CD4-positive, alpha-beta T cell (primary cell): ENCODE results near the gene RIN3. TPM values are rescaled to one million over a fixed set of nuclear protein-coding genes. Genes with fewer than 3 reads are reported as not detected.

Experiments
- ATAC-seq: fragments of 200-7000 bp; cut with Tn5 transposase; one replicate; pipeline ENCODE4 v1.10.0; 2022; ENCODE audit warnings: mild to moderate bottlenecking; ENCODE audit not compliant: poor library complexity
- CTCF ChIA-PET: fragments of 350-600 bp; sonication (Branson Sonifier 250); formaldehyde crosslinking; loops from one replicate; lab custom pipeline; 2021; ENCODE audit warnings: antibody characterized with exemption, inconsistent platforms; lab: Charles Lee
- POLR2A ChIA-PET: fragments of 350-600 bp; sonication (Branson Sonifier 250); formaldehyde crosslinking; loops from one replicate; lab custom pipeline; 2021; ENCODE audit warnings: antibody characterized with exemption, inconsistent platforms; lab: Charles Lee
- DNase-seq, 14 experiments: peaks; one replicate each; pipeline ENCODE4 v3.0.0-alpha.2; 2013 to 2020; ENCODE audit warnings: mixed read lengths in 2 of 14
- H3K27ac ChIP-seq, 2 donors: one replicate each; pipeline versions ENCODE4 v1.5.1 to v1.7.0; 2013; ENCODE audit warnings: low read length in 2 of 2, low read depth in 1 of 2, mild to moderate bottlenecking in 1 of 2
- H3K27me3 ChIP-seq, 2 experiments: 1 replicate in 1 of 2; 2 replicates in 1 of 2; pipeline versions ENCODE4 v1.6.1 to v1.7.0; 2013; ENCODE audit warnings: low read length in 2 of 2, control low read depth in 1 of 2, mild to moderate bottlenecking in 1 of 2, moderate library complexity in 1 of 2; ENCODE audit not compliant: insufficient read depth in 2 of 2, control insufficient read depth in 1 of 2
- H3K36me3 ChIP-seq: one replicate; pipeline ENCODE4 v1.6.1; 2013; ENCODE audit warnings: low read length, control low read depth; ENCODE audit not compliant: insufficient read depth
- H3K4me1 ChIP-seq: one replicate; pipeline ENCODE4 v1.6.1; 2013; ENCODE audit warnings: low read length, control low read depth; ENCODE audit not compliant: insufficient read depth
- H3K4me3 ChIP-seq: one replicate; pipeline ENCODE4 v1.5.1; 2013; ENCODE audit warnings: mild to moderate bottlenecking, low read length, moderate library complexity
- H3K9me3 ChIP-seq, 2 experiments: 1 replicate in 1 of 2; 2 replicates in 1 of 2; pipeline versions ENCODE4 v1.6.1 to v1.7.0; 2013; ENCODE audit warnings: low read length in 2 of 2, mild to moderate bottlenecking in 2 of 2, control low read depth in 1 of 2, moderate library complexity in 1 of 2; ENCODE audit not compliant: control insufficient read depth in 1 of 2, insufficient read depth in 1 of 2
- H3K27ac Mint-ChIP-seq: one replicate; pipeline ENCODE4 v1.8.0; 2020; ENCODE audit warnings: mixed read lengths
- H3K27me3 Mint-ChIP-seq: one replicate; pipeline ENCODE4 v1.8.0; 2021; ENCODE audit warnings: mixed read lengths
- H3K36me3 Mint-ChIP-seq: one replicate; pipeline ENCODE4 v1.8.0; 2021; ENCODE audit warnings: low read depth, mixed read lengths
- H3K4me1 Mint-ChIP-seq: one replicate; pipeline ENCODE4 v1.8.0; 2021; ENCODE audit warnings: low read depth, mixed read lengths
- H3K4me3 Mint-ChIP-seq: one replicate; pipeline ENCODE4 v1.8.0; 2020; ENCODE audit warnings: mild to moderate bottlenecking, mixed read lengths
- H3K9me3 Mint-ChIP-seq: one replicate; pipeline ENCODE4 v1.8.0; 2020; ENCODE audit warnings: mixed read lengths
- intact Hi-C, 2 experiments: fragments of 100-400 bp; cut with DNase I in 1 of 2; cut with micrococcal nuclease in 1 of 2; formaldehyde crosslinking; loops; one replicate each; pipeline versions ENCODE4 v1.15.1 to v1.9.0; 2023 to 2025; cut with DNase I, micrococcal nuclease
- total RNA-seq, 174 experiments: library from RNA in 2 of 174; stranded (reverse) in 2 of 174; gene quantifications; one replicate each; pipeline ENCODE4 v1.2.3 and lab custom pipeline; 2021 to 2026
- TF ChIP-seq, protein P1 (sequence below): fragments of 200-600 bp; IDR thresholded peaks from one replicate; pipeline ENCODE4 v1.8.0; 2022; ENCODE audit warnings: antibody characterized with exemption, mild to moderate bottlenecking

Gene RIN3
- total RNA-seq, 2 experiments from 2014 or later, result 67.9 to 72.2 TPM

GRCh38 chr14:92673601-92674150 is 160.1 kb downstream of the RIN3 start:
- TF ChIP-seq, protein P1, sequence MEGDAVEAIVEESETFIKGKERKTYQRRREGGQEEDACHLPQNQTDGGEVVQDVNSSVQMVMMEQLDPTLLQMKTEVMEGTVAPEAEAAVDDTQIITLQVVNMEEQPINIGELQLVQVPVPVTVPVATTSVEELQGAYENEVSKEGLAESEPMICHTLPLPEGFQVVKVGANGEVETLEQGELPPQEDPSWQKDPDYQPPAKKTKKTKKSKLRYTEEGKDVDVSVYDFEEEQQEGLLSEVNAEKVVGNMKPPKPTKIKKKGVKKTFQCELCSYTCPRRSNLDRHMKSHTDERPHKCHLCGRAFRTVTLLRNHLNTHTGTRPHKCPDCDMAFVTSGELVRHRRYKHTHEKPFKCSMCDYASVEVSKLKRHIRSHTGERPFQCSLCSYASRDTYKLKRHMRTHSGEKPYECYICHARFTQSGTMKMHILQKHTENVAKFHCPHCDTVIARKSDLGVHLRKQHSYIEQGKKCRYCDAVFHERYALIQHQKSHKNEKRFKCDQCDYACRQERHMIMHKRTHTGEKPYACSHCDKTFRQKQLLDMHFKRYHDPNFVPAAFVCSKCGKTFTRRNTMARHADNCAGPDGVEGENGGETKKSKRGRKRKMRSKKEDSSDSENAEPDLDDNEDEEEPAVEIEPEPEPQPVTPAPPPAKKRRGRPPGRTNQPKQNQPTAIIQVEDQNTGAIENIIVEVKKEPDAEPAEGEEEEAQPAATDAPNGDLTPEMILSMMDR, result no peak
- ChIA-PET CTCF (interaction anchor here (0.9 kb wide), 1 partner anchor 538 kb away, joined by 3 read pairs; no protein-coding TSS in a partner anchor), POLR2A (interaction anchor here (1.6 kb wide), 1 partner anchor 9 kb away, joined by 4 read pairs; no protein-coding TSS in a partner anchor)
- DNase-seq (no peak), ATAC-seq (no peak)
- H3K36me3 Mint-ChIP-seq, result peaks cover 95% of the 10 kb centered on the region
- peaks cover 69% of the 10 kb centered on the region for H3K4me1 Mint-ChIP-seq
- H3K4me3 Mint-ChIP-seq, result no peak overlapping the region
- Histone ChIP-seq H3K4me3 (no peak overlapping the region), H3K27ac (no peak overlapping the region), H3K9me3 (peaks cover 0 to under 1% of the 10 kb centered on the region in 2 experiments), H3K4me1 (peaks cover 53% of the 10 kb centered on the region), H3K36me3 (peaks cover 85% of the 10 kb centered on the region), H3K27me3 (no peaks in the 10 kb centered on the region)
- H3K9me3 Mint-ChIP-seq, result no peaks in the 10 kb centered on the region
- intact Hi-C loops, result no loop called here
- peak overlapping the region; percentile 39 for H3K27ac Mint-ChIP-seq
- no peaks in the 10 kb centered on the region for H3K27me3 Mint-ChIP-seq

- H3K4me3 ChIP-seq, result no peak overlapping the region
- intact Hi-C loops, result no loop called here
- no peak for DNase-seq
- Mint-ChIP-seq H3K4me3 (no peak overlapping the region), H3K4me1 (peaks cover 52% of the 10 kb centered on the region), H3K27ac (peak overlapping the region; percentile 73), H3K9me3 (no peaks in the 10 kb centered on the region), H3K36me3 (peaks cover 96% of the 10 kb centered on the region), H3K27me3 (no peaks in the 10 kb centered on the region)
- CTCF ChIA-PET, result interaction anchor here (0.6 kb wide), 2 partner anchors 40 to 133 kb away, joined by 3 to 4 read pairs; no protein-coding TSS in a partner anchor
- H3K36me3 ChIP-seq, result peaks cover 89% of the 10 kb centered on the region
- H3K4me1 ChIP-seq, result peaks cover 45% of the 10 kb centered on the region
- H3K27me3 ChIP-seq, result no peaks in the 10 kb centered on the region
- H3K9me3 ChIP-seq, result peaks cover 0 to 14% of the 10 kb centered on the region in 2 experiments
- peak overlapping the region in 1 of 2 donors; percentile 40 for H3K27ac ChIP-seq
- TF ChIP-seq, protein P1, result no peak
- POLR2A ChIA-PET, result interaction anchor here (1.2 to 1.6 kb wide), 2 partner anchors 10 to 22 kb away, joined by 4 to 5 read pairs; no protein-coding TSS in a partner anchor
- no peak for ATAC-seq
Measured at GRCh38 chr14:92675421-92675820, 161.8 kb downstream of the RIN3 start.

GRCh38 chr14:92675976-92676375 is 162.4 kb downstream of the RIN3 start:
- Mint-ChIP-seq H3K36me3 (peaks cover 97% of the 10 kb centered on the region), H3K4me1 (peaks cover 48% of the 10 kb centered on the region)
- intact Hi-C loops, result no loop called here

More at GRCh38 chr14:92675976-92676375, 162.4 kb downstream of the RIN3 start:
- POLR2A ChIA-PET, result no interaction called here
- Histone ChIP-seq H3K27me3 (no peaks in the 10 kb centered on the region), H3K4me1 (peaks cover 46% of the 10 kb centered on the region), H3K4me3 (no peak overlapping the region), H3K36me3 (peaks cover 89% of the 10 kb centered on the region), H3K27ac (peak overlapping the region in 1 of 2 donors; percentile 40), H3K9me3 (peaks cover 0 to 14% of the 10 kb centered on the region in 2 experiments)
- no peaks in the 10 kb centered on the region for H3K9me3 Mint-ChIP-seq
- peak overlapping the region; percentile 73 for H3K27ac Mint-ChIP-seq
- H3K27me3 Mint-ChIP-seq, result no peaks in the 10 kb centered on the region
- CTCF ChIA-PET, result no interaction called here
- TF ChIP-seq, protein P1, result no peak
- ATAC-seq (no peak), DNase-seq (peak in 3 of 14 experiments; percentile 8 to 45 (median 38))
- no peak overlapping the region for H3K4me3 Mint-ChIP-seq
